B cell (primary cell): ENCODE data around the gene SLC2A6. TPM values are rescaled to one million over a fixed set of nuclear protein-coding genes. Genes with fewer than 3 reads are reported as not detected.

Experiments used
- ATAC-seq: fragments of 200-7000 bp; cut with Tn5 transposase; one replicate; pipeline ENCODE4 v1.10.0; 2021; ENCODE audit warnings: low read depth, mild to moderate bottlenecking, moderate number of reproducible peaks, moderate library complexity
- CTCF ChIA-PET: fragments of 350-600 bp; sonication (Branson Sonifier 250); formaldehyde crosslinking; loops from one replicate; lab custom pipeline; 2021; ENCODE audit warnings: antibody characterized with exemption, inconsistent platforms; lab: Charles Lee
- POLR2A ChIA-PET: fragments of 350-600 bp; sonication (Branson Sonifier 250); formaldehyde crosslinking; loops from one replicate; lab custom pipeline; 2021; ENCODE audit warnings: antibody characterized with exemption; lab: Charles Lee
- DNase-seq: peaks from one replicate; pipeline ENCODE4 v3.0.0; 2013
- H2AFZ ChIP-seq: 2 replicates; pipeline ENCODE4 v1.6.1; 2012; ENCODE audit warnings: mild to moderate bottlenecking, low read depth, low read length; ENCODE audit not compliant: insufficient read depth, poor library complexity, severe bottlenecking
- H3K27ac ChIP-seq, 2 donors: 1 replicate in 1 of 2; 2 replicates in 1 of 2; pipeline ENCODE4 v1.5.1; 2012 to 2013; ENCODE audit warnings: low read length in 2 of 2, mild to moderate bottlenecking in 2 of 2, moderate library complexity in 1 of 2
- H3K27me3 ChIP-seq, 4 experiments: fragments of 200-600 bp in 1 of 4; sonication (generic) in 1 of 4; replicated peaks in 1 of 4; 1 replicate in 2 of 4; 2 replicates in 2 of 4; pipeline versions ENCODE4 v1.6.1 to v1.7.0; 2013 to 2016; ENCODE audit warnings: low read length in 3 of 4, mild to moderate bottlenecking in 2 of 4, mixed read lengths in 1 of 4, moderate library complexity in 1 of 4; ENCODE audit not compliant: insufficient read depth in 4 of 4, control insufficient read depth in 3 of 4; ENCODE audit errors: control extremely low read depth in 1 of 4
- H3K36me3 ChIP-seq, 2 experiments: replicated peaks in 1 of 2; 1 replicate in 1 of 2; 2 replicates in 1 of 2; pipeline versions ENCODE4 v1.6.1 to v1.7.1; 2013; ENCODE audit warnings: low read length in 1 of 2; ENCODE audit not compliant: insufficient read depth in 2 of 2, control insufficient read depth in 1 of 2; ENCODE audit errors: control extremely low read depth in 1 of 2, extremely low read depth in 1 of 2
- H3K4me1 ChIP-seq, 2 donors: fragments of 200-600 bp in 1 of 2; sonication (generic) in 1 of 2; 1 replicate in 1 of 2; 2 replicates in 1 of 2; pipeline versions ENCODE4 v1.5.1 to v1.6.1; 2013 to 2017; ENCODE audit warnings: low read length in 2 of 2; ENCODE audit not compliant: control insufficient read depth in 2 of 2, insufficient read depth in 2 of 2
- H3K4me2 ChIP-seq: replicated peaks from 2 replicates; pipeline ENCODE3; 2012; ENCODE audit warnings: mild to moderate bottlenecking, low read depth, low read length; ENCODE audit not compliant: poor library complexity, severe bottlenecking
- H3K4me3 ChIP-seq, 5 experiments: fragments of 200-600 bp in 1 of 5; sonication (generic) in 1 of 5; 1 replicate in 3 of 5; 2 replicates in 2 of 5; pipeline versions ENCODE4 v1.5.1 to v1.7.0; 2011 to 2016; ENCODE audit warnings: low read length in 4 of 5, mild to moderate bottlenecking in 4 of 5, low read depth in 2 of 5, control low read depth in 1 of 5, moderate library complexity in 1 of 5; ENCODE audit not compliant: insufficient read depth in 1 of 5; ENCODE audit errors: control extremely low read depth in 1 of 5, extremely low read depth in 1 of 5
- H3K79me2 ChIP-seq: fragments of 200-600 bp; sonication (generic); one replicate; pipeline ENCODE4 v1.6.0; 2016; ENCODE audit warnings: low read length; ENCODE audit not compliant: control insufficient read depth, insufficient read depth
- H3K9ac ChIP-seq: fragments of 200-600 bp; sonication (generic); 2 replicates; pipeline ENCODE4 v1.6.1; 2017; ENCODE audit warnings: mild to moderate bottlenecking, low read length, moderate library complexity
- H3K9me3 ChIP-seq, 3 donors: one replicate each; pipeline versions ENCODE4 v1.6.1 to v1.7.1; 2013; ENCODE audit warnings: low read length in 2 of 3; ENCODE audit not compliant: control insufficient read depth in 2 of 3, insufficient read depth in 1 of 3; ENCODE audit errors: control extremely low read depth in 1 of 3
- H4K20me1 ChIP-seq: 2 replicates; pipeline ENCODE4 v1.6.0; 2012; ENCODE audit warnings: mild to moderate bottlenecking, low read length; ENCODE audit not compliant: insufficient read depth, control insufficient read depth, poor library complexity, severe bottlenecking
- H3K27ac Mint-ChIP-seq: one replicate; pipeline ENCODE4 v1.8.0; 2021; ENCODE audit warnings: mixed read lengths
- H3K27me3 Mint-ChIP-seq: one replicate; pipeline ENCODE4 v1.8.0; 2021; ENCODE audit warnings: mixed read lengths
- H3K4me1 Mint-ChIP-seq: one replicate; pipeline ENCODE4 v1.8.0; 2021; ENCODE audit warnings: mixed read lengths
- H3K4me3 Mint-ChIP-seq: one replicate; pipeline ENCODE4 v1.8.0; 2021; ENCODE audit warnings: mixed read lengths
- H3K9me3 Mint-ChIP-seq: one replicate; pipeline ENCODE4 v1.8.0; 2022; ENCODE audit warnings: mixed read lengths; ENCODE audit not compliant: insufficient read depth
- EZH2 ChIP-seq: IDR thresholded peaks from 2 replicates; pipeline ENCODE4 v1.6.1; 2012; ENCODE audit warnings: borderline replicate concordance, low read depth, mild to moderate bottlenecking, moderate library complexity, low read length; ENCODE audit not compliant: insufficient read depth, poor library complexity, severe bottlenecking
- WGBS: methylation state at CpG from one replicate; pipeline ENCODE4 v1.1.5; 2013; ENCODE audit warnings: missing lambda C conversion rate; ENCODE audit not compliant: insufficient coverage; 5-methylcytosine and 5-hydroxymethylcytosine counted together
- intact Hi-C: fragments of 100-400 bp; cut with micrococcal nuclease; formaldehyde crosslinking; loops from one replicate; pipeline ENCODE4 v1.10.0; 2022
- polyA plus RNA-seq: library from polyadenylated mRNA; depleted of rRNA; stranded (reverse); fragments of >200 nt; gene quantifications from 2 replicates; pipeline ENCODE4 v1.2.3, GENCODE V29; 2012
- total RNA-seq, 2 donors: library from RNA; stranded (reverse); fragments of 120-200 nt in 1 of 2; gene quantifications; 1 replicate in 1 of 2; 2 replicates in 1 of 2; pipeline versions ENCODE4 v1.2.3 to v1.2.4, GENCODE V29; 2013 to 2022
- TF ChIP-seq, protein P1 (sequence below): fragments of 200-600 bp; IDR thresholded peaks from one replicate; pipeline ENCODE4 v1.8.0; 2022; ENCODE audit warnings: antibody characterized with exemption, mild to moderate bottlenecking

The SLC2A6 gene
- total and polyA plus RNA-seq, 2 donors (not counting 1 experiment from before 2014, with no cell fraction given) = 51.8 to 108 TPM

DNA sequence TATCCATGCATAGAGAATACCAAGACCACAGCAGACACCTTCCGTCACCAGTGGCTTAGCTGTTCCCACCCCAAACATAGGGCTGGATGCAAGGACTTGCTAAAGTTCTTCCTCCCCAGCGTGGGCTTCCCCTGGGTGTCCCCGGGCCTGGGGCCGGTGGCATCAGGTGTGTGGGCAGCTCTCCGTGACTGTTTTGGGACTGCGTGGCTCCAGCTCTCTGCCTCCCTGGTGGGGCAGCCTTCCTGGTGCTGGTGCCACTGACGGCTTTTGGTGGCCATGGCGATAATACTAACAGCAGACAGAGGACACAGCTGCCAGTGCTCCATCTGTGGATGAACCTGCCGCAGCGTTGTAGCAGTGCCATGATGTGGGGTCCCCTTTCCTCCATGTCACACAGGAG, 14.3 kb downstream of the SLC2A6 start:
- ChIA-PET CTCF (interaction anchor here (0.6 kb wide), 1 partner anchor 20 kb away, joined by 3 read pairs; no protein-coding TSS in a partner anchor), POLR2A (no interaction called here)
- no peak overlapping the region for H3K9ac ChIP-seq
- 94% methylated on average over 7 of the region's 10 CpGs for WGBS
- DNase-seq (no peak), ATAC-seq (no peak)
- Mint-ChIP-seq H3K4me1 (peaks cover 20% of the 10 kb centered on the region), H3K27ac (no peak overlapping the region), H3K4me3 (no peak overlapping the region), H3K27me3 (no peaks in the 10 kb centered on the region), H3K9me3 (no peaks in the 10 kb centered on the region)
- TF ChIP-seq, protein P1, sequence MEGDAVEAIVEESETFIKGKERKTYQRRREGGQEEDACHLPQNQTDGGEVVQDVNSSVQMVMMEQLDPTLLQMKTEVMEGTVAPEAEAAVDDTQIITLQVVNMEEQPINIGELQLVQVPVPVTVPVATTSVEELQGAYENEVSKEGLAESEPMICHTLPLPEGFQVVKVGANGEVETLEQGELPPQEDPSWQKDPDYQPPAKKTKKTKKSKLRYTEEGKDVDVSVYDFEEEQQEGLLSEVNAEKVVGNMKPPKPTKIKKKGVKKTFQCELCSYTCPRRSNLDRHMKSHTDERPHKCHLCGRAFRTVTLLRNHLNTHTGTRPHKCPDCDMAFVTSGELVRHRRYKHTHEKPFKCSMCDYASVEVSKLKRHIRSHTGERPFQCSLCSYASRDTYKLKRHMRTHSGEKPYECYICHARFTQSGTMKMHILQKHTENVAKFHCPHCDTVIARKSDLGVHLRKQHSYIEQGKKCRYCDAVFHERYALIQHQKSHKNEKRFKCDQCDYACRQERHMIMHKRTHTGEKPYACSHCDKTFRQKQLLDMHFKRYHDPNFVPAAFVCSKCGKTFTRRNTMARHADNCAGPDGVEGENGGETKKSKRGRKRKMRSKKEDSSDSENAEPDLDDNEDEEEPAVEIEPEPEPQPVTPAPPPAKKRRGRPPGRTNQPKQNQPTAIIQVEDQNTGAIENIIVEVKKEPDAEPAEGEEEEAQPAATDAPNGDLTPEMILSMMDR = no peak
- TF ChIP-seq EZH2 = no peak
- H3K27me3 ChIP-seq = no peaks in the 10 kb centered on the region
- intact Hi-C loops = no loop called here
- peaks cover 0 to 11% of the 10 kb centered on the region in 2 experiments for H3K36me3 ChIP-seq
- H4K20me1 ChIP-seq = peaks cover 23% of the 10 kb centered on the region
- no peak overlapping the region for H3K4me2 ChIP-seq
- H3K9me3 ChIP-seq = no peaks in the 10 kb centered on the region
- H2AFZ ChIP-seq = no peak overlapping the region
- H3K4me3 ChIP-seq = no peak overlapping the region
- H3K79me2 ChIP-seq = peaks cover 13% of the 10 kb centered on the region
- H3K4me1 ChIP-seq = peaks cover 8 to 28% of the 10 kb centered on the region in 2 donors
- H3K27ac ChIP-seq = no peak overlapping the region

DNA sequence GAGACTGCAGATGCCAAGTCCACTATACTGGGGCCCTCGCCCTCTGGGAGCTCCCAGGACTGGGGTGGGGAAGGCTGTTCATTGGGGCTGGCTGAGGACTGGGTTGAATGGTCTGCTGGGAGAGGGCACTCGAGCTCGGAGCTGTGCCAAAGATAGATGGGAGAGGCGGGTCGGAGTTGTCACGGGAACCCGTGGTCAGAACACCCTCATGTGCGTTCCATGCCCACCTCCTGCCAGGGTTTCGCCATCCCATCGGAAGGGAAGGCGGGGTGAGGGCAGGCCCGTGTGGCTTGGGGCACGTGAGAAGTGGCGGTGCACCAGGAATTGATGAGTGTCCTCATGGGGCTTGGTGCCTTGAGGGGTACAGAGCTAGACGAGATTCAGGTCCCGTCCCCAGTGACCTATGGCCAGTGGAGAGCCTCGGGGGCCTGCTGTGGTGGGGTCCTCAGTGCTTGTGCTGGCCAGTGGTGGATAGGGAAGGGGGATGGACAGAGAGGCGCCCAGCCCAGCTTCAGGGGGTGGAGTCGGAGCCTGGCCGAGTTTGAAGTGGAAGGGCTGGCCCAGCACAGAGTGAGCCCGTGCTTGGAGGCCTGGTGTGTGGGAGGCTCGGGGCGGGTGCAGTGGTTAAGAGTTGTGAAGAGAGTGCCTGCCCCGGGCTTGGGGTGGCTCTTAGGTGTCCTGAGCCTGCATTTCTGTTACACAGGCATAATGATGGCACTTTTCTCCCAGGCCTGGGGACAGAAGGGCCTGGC, 14.9 kb downstream of the SLC2A6 start:
- no peaks in the 10 kb centered on the region for H3K9me3 Mint-ChIP-seq
- 96% methylated on average over 24 of the region's 24 CpGs for WGBS
- H3K9ac ChIP-seq = no peak overlapping the region
- ChIA-PET CTCF (interaction anchor here (0.6 kb wide), 1 partner anchor 20 kb away, joined by 3 read pairs; no protein-coding TSS in a partner anchor), POLR2A (no interaction called here)
- DNase-seq (no peak), ATAC-seq (no peak)
- H3K27ac Mint-ChIP-seq = no peak overlapping the region
- no peaks in the 10 kb centered on the region for H3K9me3 ChIP-seq
- no peak overlapping the region for H3K4me2 ChIP-seq
- H3K27me3 ChIP-seq = no peaks in the 10 kb centered on the region
- TF ChIP-seq, protein P1 = no peak
- TF ChIP-seq EZH2 = no peak
- H3K36me3 ChIP-seq = peaks cover 0 to 11% of the 10 kb centered on the region in 2 experiments
- H3K27ac ChIP-seq = no peak overlapping the region
- no peaks in the 10 kb centered on the region for H3K27me3 Mint-ChIP-seq
- peaks cover 13% of the 10 kb centered on the region for H3K79me2 ChIP-seq
- peaks cover 11 to 33% of the 10 kb centered on the region in 2 donors for H3K4me1 ChIP-seq
- no peak overlapping the region for H3K4me3 ChIP-seq
- peaks cover 17% of the 10 kb centered on the region for H4K20me1 ChIP-seq
- intact Hi-C loops = no loop called here
- H3K4me1 Mint-ChIP-seq = peaks cover 23% of the 10 kb centered on the region
- H2AFZ ChIP-seq = no peak overlapping the region
- no peak overlapping the region for H3K4me3 Mint-ChIP-seq
